H9 (cell line): ENCODE results near the gene COQ4. TPM values are rescaled to one million over a fixed set of nuclear protein-coding genes. Genes with fewer than 3 reads are reported as not detected.

Experiments used
- DNase-seq: peaks from one replicate; pipeline ENCODE4 v3.0.0-alpha.2; 2017
- H2AFZ ChIP-seq: one replicate; pipeline ENCODE4 v1.6.1; 2013; ENCODE audit warnings: mild to moderate bottlenecking, low read length, control low read depth, moderate library complexity
- H2AK5ac ChIP-seq: 2 replicates; pipeline ENCODE4 v1.6.1; 2013; ENCODE audit warnings: low read length, control low read depth, mixed read lengths; ENCODE audit not compliant: insufficient read length
- H2BK120ac ChIP-seq: one replicate; pipeline ENCODE4 v1.6.1; 2013; ENCODE audit warnings: low read depth, mild to moderate bottlenecking, low read length, control low read depth, inconsistent platforms; ENCODE audit not compliant: poor library complexity, severe bottlenecking
- H2BK12ac ChIP-seq: 2 replicates; pipeline ENCODE4 v1.6.1; 2013; ENCODE audit warnings: low read length, control low read depth, mixed read lengths, low read depth; ENCODE audit not compliant: insufficient read length
- H2BK15ac ChIP-seq: 2 replicates; pipeline ENCODE4 v1.6.1; 2013; ENCODE audit warnings: low read depth, low read length, control low read depth
- H2BK20ac ChIP-seq: one replicate; pipeline ENCODE4 v1.6.1; 2013; ENCODE audit warnings: low read depth, mild to moderate bottlenecking, low read length, control low read depth, inconsistent platforms; ENCODE audit not compliant: poor library complexity, severe bottlenecking
- H2BK5ac ChIP-seq: 2 replicates; pipeline ENCODE4 v1.6.1; 2013; ENCODE audit warnings: low read length, control low read depth, mixed read lengths; ENCODE audit not compliant: insufficient read length
- H3K14ac ChIP-seq: 2 replicates; pipeline ENCODE4 v1.6.1; 2013; ENCODE audit warnings: low read length, control low read depth; ENCODE audit not compliant: insufficient read depth
- H3K18ac ChIP-seq: 2 replicates; pipeline ENCODE4 v1.6.1; 2013; ENCODE audit warnings: low read depth, mild to moderate bottlenecking, mixed read lengths, low read length, control low read depth; ENCODE audit not compliant: insufficient read length
- H3K23ac ChIP-seq: 2 replicates; pipeline ENCODE4 v1.6.1; 2013; ENCODE audit warnings: low read length, control low read depth, mixed read lengths, low read depth; ENCODE audit not compliant: insufficient read length
- H3K23me2 ChIP-seq: 2 replicates; pipeline ENCODE4 v1.6.1; 2013; ENCODE audit warnings: low read depth, mild to moderate bottlenecking, mixed read lengths, low read length, control low read depth; ENCODE audit not compliant: insufficient read length, poor library complexity, severe bottlenecking
- H3K27ac ChIP-seq: 2 replicates; pipeline ENCODE4 v1.5.1; 2013; ENCODE audit warnings: low read length, control low read depth, mixed read lengths, low read depth; ENCODE audit not compliant: insufficient read length
- H3K27me3 ChIP-seq: 2 replicates; pipeline ENCODE4 v1.6.1; 2013; ENCODE audit warnings: low read length, control low read depth, inconsistent platforms; ENCODE audit not compliant: insufficient read depth
- H3K4ac ChIP-seq: 2 replicates; pipeline ENCODE4 v1.6.1; 2013; ENCODE audit warnings: low read depth, mild to moderate bottlenecking, control low read depth, inconsistent platforms, low read length, moderate library complexity
- H3K4me1 ChIP-seq: 2 replicates; pipeline ENCODE4 v1.6.1; 2013; ENCODE audit warnings: low read length, control low read depth, inconsistent platforms; ENCODE audit not compliant: insufficient read depth
- H3K4me2 ChIP-seq: 2 replicates; pipeline ENCODE4 v1.6.1; 2013; ENCODE audit warnings: low read length, control low read depth, mixed read lengths; ENCODE audit not compliant: insufficient read length, insufficient read depth
- H3K56ac ChIP-seq: 2 replicates; pipeline ENCODE4 v1.6.1; 2013; ENCODE audit warnings: low read depth, mild to moderate bottlenecking, mixed read lengths, low read length, control low read depth; ENCODE audit not compliant: insufficient read length
- H3K79me1 ChIP-seq: 2 replicates; pipeline ENCODE4 v1.6.1; 2013; ENCODE audit warnings: low read depth, mild to moderate bottlenecking, moderate library complexity, low read length, control low read depth, inconsistent platforms; ENCODE audit not compliant: insufficient read depth, poor library complexity, severe bottlenecking
- H3K79me2 ChIP-seq: 2 replicates; pipeline ENCODE4 v1.6.1; 2013; ENCODE audit warnings: low read length, control low read depth, inconsistent platforms; ENCODE audit not compliant: insufficient read depth
- H3K9ac ChIP-seq: 2 replicates; pipeline ENCODE4 v1.6.1; 2013; ENCODE audit warnings: low read length, control low read depth, mixed read lengths; ENCODE audit not compliant: insufficient read length; ENCODE audit errors: extremely low read depth
- H3K9me3 ChIP-seq: one replicate; pipeline ENCODE4 v1.6.1; 2013; ENCODE audit warnings: low read depth, low read length, inconsistent platforms; ENCODE audit not compliant: control insufficient read depth
- H3T11ph ChIP-seq: one replicate; pipeline ENCODE4 v1.6.1; 2013; ENCODE audit warnings: mild to moderate bottlenecking, low read length, control low read depth, inconsistent platforms
- H4K20me1 ChIP-seq: one replicate; pipeline ENCODE4 v1.6.1; 2013; ENCODE audit not compliant: control insufficient read depth, insufficient read length, insufficient read depth
- H4K5ac ChIP-seq: 2 replicates; pipeline ENCODE4 v1.6.1; 2013; ENCODE audit warnings: low read depth, mild to moderate bottlenecking, mixed read lengths, low read length, control low read depth; ENCODE audit not compliant: insufficient read length
- H4K8ac ChIP-seq: replicated peaks from 2 replicates; pipeline ENCODE4 v1.6.1; 2013; ENCODE audit warnings: low read length, control low read depth, mixed read lengths, low read depth; ENCODE audit not compliant: insufficient read length
- H4K91ac ChIP-seq: 2 replicates; pipeline ENCODE4 v1.6.1; 2013; ENCODE audit warnings: low read depth, mild to moderate bottlenecking, moderate library complexity, mixed read lengths, low read length, control low read depth; ENCODE audit not compliant: insufficient read length
- H3K27ac Mint-ChIP-seq, 3 experiments: 2 replicates in 2 of 3; 3 replicates in 1 of 3; pipeline ENCODE4 v1.8.0; 2020 to 2021; ENCODE audit warnings: mixed read lengths in 3 of 3, mild to moderate bottlenecking in 1 of 3, moderate library complexity in 1 of 3
- H3K27me3 Mint-ChIP-seq: 2 replicates; pipeline ENCODE4 v1.8.0; 2021; ENCODE audit warnings: low read depth, mild to moderate bottlenecking, moderate library complexity, mixed read lengths
- H3K36me3 Mint-ChIP-seq, 3 experiments: 2 replicates in 2 of 3; 3 replicates in 1 of 3; pipeline ENCODE4 v1.8.0; 2020 to 2021; ENCODE audit warnings: low read depth in 3 of 3, mixed read lengths in 3 of 3; ENCODE audit not compliant: insufficient read depth in 1 of 3
- H3K4me1 Mint-ChIP-seq, 2 experiments: 2 replicates each; pipeline ENCODE4 v1.8.0; 2020; ENCODE audit warnings: mixed read lengths in 2 of 2
- H3K4me3 Mint-ChIP-seq, 2 experiments: 2 replicates in 1 of 2; 3 replicates in 1 of 2; pipeline ENCODE4 v1.8.0; 2020 to 2021; ENCODE audit warnings: mild to moderate bottlenecking in 2 of 2, mixed read lengths in 2 of 2, moderate library complexity in 1 of 2
- H3K9me3 Mint-ChIP-seq, 2 experiments: 2 replicates in 1 of 2; 3 replicates in 1 of 2; pipeline ENCODE4 v1.8.0; 2020; ENCODE audit warnings: mild to moderate bottlenecking in 2 of 2, mixed read lengths in 2 of 2, moderate library complexity in 1 of 2
- CTCF ChIP-seq: fragments of 200-600 bp; sonication (generic); conservative IDR thresholded peaks from 3 replicates; pipeline ENCODE4 v1.8.0; 2021; ENCODE audit warnings: antibody characterized with exemption, mild to moderate bottlenecking
- WGBS: extraction: QIAGEN DNeasy Blood & Tissue Kit; methylation state at CpG from one replicate; pipeline ENCODE4 v1.1.7; 2013; ENCODE audit warnings: missing lambda C conversion rate, low lambda C conversion rate, mixed read lengths; ENCODE audit not compliant: insufficient read length; ENCODE audit errors: extremely low coverage; 5-methylcytosine and 5-hydroxymethylcytosine counted together
- total RNA-seq: library from RNA; stranded (reverse); gene quantifications from 2 replicates; pipeline ENCODE4 v1.2.1, GENCODE V29; 2021

The COQ4 gene
- total RNA-seq, 1 experiment from 2014 or later = 38.4 TPM

- no peak overlapping the region for H2BK120ac ChIP-seq
- no peak overlapping the region for H4K5ac ChIP-seq
- H3K18ac ChIP-seq = no peak overlapping the region
- H3K4me3 Mint-ChIP-seq = no peak overlapping the region; a peak in 1 of 5 replicates
- no peak overlapping the region for H3K27ac Mint-ChIP-seq
- WGBS = no CpG with 5 or more reads among the region's 13 CpGs
- H3K9me3 Mint-ChIP-seq = no peaks in the 10 kb centered on the region; a peak in 1 of 5 replicates
- peaks cover 6 to 12% of the 10 kb centered on the region in 2 experiments for H3K4me1 Mint-ChIP-seq
- no peak overlapping the region for H4K91ac ChIP-seq
- DNase-seq = no peak
- no peak overlapping the region for H2AFZ ChIP-seq
- H3K14ac ChIP-seq = no peak overlapping the region
- H3K56ac ChIP-seq = no peak overlapping the region
- no peak for TF ChIP-seq CTCF
- H3K9me3 ChIP-seq = no peaks in the 10 kb centered on the region
- peaks cover 0 to 23% (median 12%) of the 10 kb centered on the region in 3 experiments; a peak in 6 of 7 replicates for H3K36me3 Mint-ChIP-seq
- H3K27me3 ChIP-seq = no peaks in the 10 kb centered on the region
- H3K27ac ChIP-seq = no peak overlapping the region
- no peaks in the 10 kb centered on the region for H4K20me1 ChIP-seq
- H3K23me2 ChIP-seq = peaks cover 7% of the 10 kb centered on the region
- H3T11ph ChIP-seq = no peak overlapping the region
- no peak overlapping the region for H2AK5ac ChIP-seq
- no peak overlapping the region for H2BK5ac ChIP-seq
- H3K27me3 Mint-ChIP-seq = no peaks in the 10 kb centered on the region
- no peaks in the 10 kb centered on the region for H3K4me1 ChIP-seq
- H3K23ac ChIP-seq = no peak overlapping the region
- peaks cover 2% of the 10 kb centered on the region; the same call in 1 of the 2 replicates for H3K79me2 ChIP-seq
- H3K4me2 ChIP-seq = no peak overlapping the region
- peaks cover 3% of the 10 kb centered on the region for H3K79me1 ChIP-seq
- H3K4ac ChIP-seq = no peak overlapping the region
- H2BK20ac ChIP-seq = no peak overlapping the region
- no peak overlapping the region for H3K9ac ChIP-seq
- H4K8ac ChIP-seq = no peak overlapping the region
- no peak overlapping the region for H2BK15ac ChIP-seq
- H2BK12ac ChIP-seq = no peak overlapping the region
Observed at GRCh38 chr9:128325629-128326028, 3.0 kb downstream of the COQ4 start.
